Lower leg skin (tissue), 3 donors: Measurements from ENCODE around the gene TBC1D3B.

Source experiments
- POLR2A ChIP-seq, 2 donors: fragments of 450-650 bp; IDR thresholded peaks; one replicate each; pipeline ENCODE4 v1.6.1; 2016 to 2017; ENCODE audit warnings: antibody characterized with exemption in 2 of 2, mild to moderate bottlenecking in 1 of 2, moderate library complexity in 1 of 2
- TF ChIP-seq, protein P1 (sequence below), 3 donors: fragments of 450-650 bp; IDR thresholded peaks; one replicate each; pipeline ENCODE4 v1.5.1; 2016; ENCODE audit warnings: antibody characterized with exemption in 3 of 3, mild to moderate bottlenecking in 3 of 3, moderate library complexity in 2 of 3

DNA sequence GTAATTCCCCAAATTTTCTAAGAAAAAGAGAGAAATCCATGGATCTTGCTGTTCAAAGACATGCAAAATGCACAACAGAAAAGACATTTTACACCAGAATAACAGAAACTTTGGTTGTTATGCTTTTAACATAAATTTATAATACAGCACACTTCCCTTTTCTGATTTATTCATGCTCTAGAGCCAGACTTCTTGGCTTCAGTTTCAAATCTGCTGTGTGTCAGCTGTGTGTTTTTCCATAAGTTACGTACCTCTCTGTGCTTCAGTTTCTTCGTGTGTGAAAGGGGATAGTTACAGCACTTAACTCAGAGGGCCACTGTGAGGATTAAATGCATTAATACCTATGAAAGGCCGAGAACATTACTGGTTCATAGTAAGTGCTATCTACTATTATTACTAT, 26.9 kb upstream of the TBC1D3B start:
- TF ChIP-seq, protein P1, sequence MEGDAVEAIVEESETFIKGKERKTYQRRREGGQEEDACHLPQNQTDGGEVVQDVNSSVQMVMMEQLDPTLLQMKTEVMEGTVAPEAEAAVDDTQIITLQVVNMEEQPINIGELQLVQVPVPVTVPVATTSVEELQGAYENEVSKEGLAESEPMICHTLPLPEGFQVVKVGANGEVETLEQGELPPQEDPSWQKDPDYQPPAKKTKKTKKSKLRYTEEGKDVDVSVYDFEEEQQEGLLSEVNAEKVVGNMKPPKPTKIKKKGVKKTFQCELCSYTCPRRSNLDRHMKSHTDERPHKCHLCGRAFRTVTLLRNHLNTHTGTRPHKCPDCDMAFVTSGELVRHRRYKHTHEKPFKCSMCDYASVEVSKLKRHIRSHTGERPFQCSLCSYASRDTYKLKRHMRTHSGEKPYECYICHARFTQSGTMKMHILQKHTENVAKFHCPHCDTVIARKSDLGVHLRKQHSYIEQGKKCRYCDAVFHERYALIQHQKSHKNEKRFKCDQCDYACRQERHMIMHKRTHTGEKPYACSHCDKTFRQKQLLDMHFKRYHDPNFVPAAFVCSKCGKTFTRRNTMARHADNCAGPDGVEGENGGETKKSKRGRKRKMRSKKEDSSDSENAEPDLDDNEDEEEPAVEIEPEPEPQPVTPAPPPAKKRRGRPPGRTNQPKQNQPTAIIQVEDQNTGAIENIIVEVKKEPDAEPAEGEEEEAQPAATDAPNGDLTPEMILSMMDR (IDR thresholded peaks at IDR 0.05), result no peak
- no peak for TF ChIP-seq POLR2A (IDR thresholded peaks at IDR 0.05)
